Neural progenitor cell (in vitro differentiated cells): ENCODE measurements around the gene JAZF1. TPM values are rescaled to one million over a fixed set of nuclear protein-coding genes. Genes with fewer than 3 reads are reported as not detected.
A peak's percentile ranks its signal among the peaks of the same experiment; 100 is the strongest.

Experiments used
- DNase-seq: peaks from one replicate; pipeline ENCODE4 v3.0.0-alpha.2; 2016; ENCODE audit warnings: low spot score
- H2AFZ ChIP-seq: fragments of 200-600 bp; sonication (generic); replicated peaks from 2 replicates; pipeline ENCODE4 v1.6.1; 2016; ENCODE audit warnings: antibody characterized with exemption
- H3F3A ChIP-seq: fragments of 200-600 bp; sonication (generic); 2 replicates; pipeline ENCODE4 v1.6.1; 2016; ENCODE audit warnings: antibody characterized with exemption, low read depth
- H3K27ac ChIP-seq: fragments of 200-600 bp; sonication (generic); 2 replicates; pipeline ENCODE4 v1.5.1; 2016; ENCODE audit warnings: mild to moderate bottlenecking
- H3K27me3 ChIP-seq: fragments of 200-600 bp; sonication (generic); 2 replicates; pipeline ENCODE4 v1.6.1; 2016; ENCODE audit warnings: mild to moderate bottlenecking, moderate library complexity
- H3K36me3 ChIP-seq: fragments of 200-600 bp; sonication (generic); 2 replicates; pipeline ENCODE4 v1.5.1; 2016
- H3K4me1 ChIP-seq: fragments of 200-600 bp; sonication (generic); 2 replicates; pipeline ENCODE4 v1.6.1; 2016; ENCODE audit warnings: mixed run types
- H3K4me2 ChIP-seq: fragments of 200-600 bp; sonication (generic); 2 replicates; pipeline ENCODE4 v1.6.1; 2016
- H3K4me3 ChIP-seq: fragments of 200-600 bp; sonication (generic); 2 replicates; pipeline ENCODE4 v1.5.1; 2016
- H3K79me2 ChIP-seq: fragments of 200-600 bp; sonication (generic); 2 replicates; pipeline ENCODE4 v1.6.1; 2016; ENCODE audit warnings: low read depth
- H3K9ac ChIP-seq: fragments of 200-600 bp; sonication (generic); 2 replicates; pipeline ENCODE4 v1.6.1; 2016
- H3K9me3 ChIP-seq: fragments of 200-600 bp; sonication (generic); 2 replicates; pipeline ENCODE4 v1.5.1; 2016; ENCODE audit warnings: low read depth
- H4K20me1 ChIP-seq: fragments of 200-600 bp; sonication (generic); 2 replicates; pipeline ENCODE4 v1.6.1; 2016; ENCODE audit warnings: low read depth
- H3K27ac Mint-ChIP-seq: 3 replicates; pipeline ENCODE4 v1.8.0; 2021; ENCODE audit warnings: mixed read lengths
- H3K27me3 Mint-ChIP-seq: 2 replicates; pipeline ENCODE4 v1.8.0; 2022; ENCODE audit warnings: low read depth, mild to moderate bottlenecking, inconsistent platforms, moderate library complexity, mixed read lengths; ENCODE audit not compliant: insufficient read depth
- H3K36me3 Mint-ChIP-seq: 3 replicates; pipeline ENCODE4 v1.8.0; 2021; ENCODE audit warnings: mixed read lengths
- H3K4me1 Mint-ChIP-seq: 3 replicates; pipeline ENCODE4 v1.8.0; 2021; ENCODE audit warnings: mixed read lengths
- H3K4me3 Mint-ChIP-seq: 3 replicates; pipeline ENCODE4 v1.8.0; 2021; ENCODE audit warnings: mild to moderate bottlenecking, moderate library complexity, mixed read lengths
- H3K9me3 Mint-ChIP-seq: 3 replicates; pipeline ENCODE4 v1.8.0; 2020; ENCODE audit warnings: mixed read lengths
- CTCF ChIP-seq: fragments of 200-600 bp; sonication (generic); IDR thresholded peaks from 2 replicates; pipeline ENCODE4 v1.5.1; 2017; ENCODE audit warnings: antibody characterized with exemption, mild to moderate bottlenecking
- EZH2 ChIP-seq: fragments of 200-600 bp; sonication (generic); IDR thresholded peaks from 2 replicates; pipeline ENCODE4 v1.6.1; 2017; ENCODE audit warnings: antibody characterized with exemption, mild to moderate bottlenecking, moderate library complexity
- EZH2phosphoT487 ChIP-seq: fragments of 200-600 bp; sonication (generic); IDR thresholded peaks from 2 replicates; pipeline ENCODE4 v1.6.1; 2017; ENCODE audit warnings: antibody characterized with exemption
- total RNA-seq: library from RNA; depleted of rRNA; stranded (reverse); fragments of >200 nt; gene quantifications from 2 replicates; pipeline ENCODE4 v1.2.3, GENCODE V29; 2015; ENCODE audit warnings: low replicate concordance

The JAZF1 gene
- total RNA-seq, 1 donor from 2014 or later = 3.1 TPM

- no peak overlapping the region for H3K27ac Mint-ChIP-seq
- no peaks in the 10 kb centered on the region for H3K36me3 Mint-ChIP-seq
- Histone ChIP-seq H2AFZ (peak overlapping the region; percentile 38), H3K4me1 (peaks cover 9% of the 10 kb centered on the region), H3K4me2 (no peak overlapping the region), H3K9me3 (no peaks in the 10 kb centered on the region), H3K36me3 (no peaks in the 10 kb centered on the region), H3K9ac (no peak overlapping the region), H3K4me3 (no peak overlapping the region), H3K27me3 (no peaks in the 10 kb centered on the region), H4K20me1 (no peaks in the 10 kb centered on the region), H3K79me2 (no peaks in the 10 kb centered on the region), H3F3A (no peaks in the 10 kb centered on the region), H3K27ac (no peak overlapping the region)
- no peak overlapping the region for H3K4me3 Mint-ChIP-seq
- no peaks in the 10 kb centered on the region for H3K9me3 Mint-ChIP-seq
- no peaks in the 10 kb centered on the region for H3K27me3 Mint-ChIP-seq
- no peak for TF ChIP-seq EZH2phosphoT487
- no peak for TF ChIP-seq EZH2
- no peak for TF ChIP-seq CTCF
- H3K4me1 Mint-ChIP-seq = peaks cover 5% of the 10 kb centered on the region
- DNase-seq = no peak
Observed at GRCh38 chr7:27994639-27995038, 186.0 kb downstream of the JAZF1 start.

- Mint-ChIP-seq H3K4me3 (no peak overlapping the region), H3K27me3 (no peaks in the 10 kb centered on the region), H3K4me1 (peaks cover 5% of the 10 kb centered on the region), H3K36me3 (peaks cover 5% of the 10 kb centered on the region), H3K27ac (no peak overlapping the region), H3K9me3 (peaks cover 7% of the 10 kb centered on the region)
- H3K4me3 ChIP-seq = no peak overlapping the region
- no peak for DNase-seq
- no peaks in the 10 kb centered on the region for H3K9me3 ChIP-seq
- H4K20me1 ChIP-seq = no peaks in the 10 kb centered on the region
- no peaks in the 10 kb centered on the region for H3K79me2 ChIP-seq
- H3F3A ChIP-seq = no peaks in the 10 kb centered on the region
- no peak overlapping the region for H2AFZ ChIP-seq
- H3K9ac ChIP-seq = no peak overlapping the region
- H3K27me3 ChIP-seq = no peaks in the 10 kb centered on the region
- no peak overlapping the region for H3K27ac ChIP-seq
- H3K4me1 ChIP-seq = peaks cover 9% of the 10 kb centered on the region
- no peaks in the 10 kb centered on the region for H3K36me3 ChIP-seq
- no peak for TF ChIP-seq EZH2phosphoT487
- no peak for TF ChIP-seq CTCF
- TF ChIP-seq EZH2 = no peak
- no peak overlapping the region for H3K4me2 ChIP-seq
Observed at GRCh38 chr7:27992755-27993493, 187.7 kb downstream of the JAZF1 start.

- H3K36me3 Mint-ChIP-seq = peaks cover 6% of the 10 kb centered on the region
- peaks cover 12% of the 10 kb centered on the region for H3K9me3 Mint-ChIP-seq
- peaks cover 9% of the 10 kb centered on the region for H3K4me1 ChIP-seq
- no peaks in the 10 kb centered on the region for H3F3A ChIP-seq
- no peak for DNase-seq
- H3K27ac Mint-ChIP-seq = no peak overlapping the region
- no peak overlapping the region for H3K4me3 ChIP-seq
- H3K36me3 ChIP-seq = no peaks in the 10 kb centered on the region
- no peak overlapping the region for H3K4me3 Mint-ChIP-seq
- no peaks in the 10 kb centered on the region for H4K20me1 ChIP-seq
- H3K9me3 ChIP-seq = no peaks in the 10 kb centered on the region
- H3K27me3 Mint-ChIP-seq = no peaks in the 10 kb centered on the region
- no peak overlapping the region for H3K27ac ChIP-seq
- H3K79me2 ChIP-seq = no peaks in the 10 kb centered on the region
- no peak overlapping the region for H2AFZ ChIP-seq
- H3K27me3 ChIP-seq = no peaks in the 10 kb centered on the region
- H3K9ac ChIP-seq = no peak overlapping the region
- peaks cover 5% of the 10 kb centered on the region for H3K4me1 Mint-ChIP-seq
- H3K4me2 ChIP-seq = no peak overlapping the region
- TF ChIP-seq CTCF (no peak), EZH2phosphoT487 (no peak), EZH2 (no peak)
Observed at GRCh38 chr7:27992097-27992496, 188.5 kb downstream of the JAZF1 start.
